Left ventricle myocardium superior (tissue), 1 donor: Measurements from ENCODE around the gene ARMH2. TPM values are rescaled to one million over a fixed set of nuclear protein-coding genes. Genes with fewer than 3 reads are reported as not detected.

Source experiments
- total RNA-seq: library from RNA; stranded (reverse); fragmentation: NEBNext Ultra II Directional; extraction: Animal tissue kit (Norgen Biotek cat#: 25700); gene quantifications from one replicate; pipeline ENCODE4 v1.2.1, GENCODE V29; 2021
- donor health status: DM: no; HTN: yes; CAD: no; lungs with severe emphysema.

Gene ARMH2
- total RNA-seq, 1 donor from 2014 or later = not detected

Other genes with a start within 250 kb of the ARMH2 start
- not detected for gene KIAA0319, start 152.7 kb downstream of the ARMH2 start, total RNA-seq
- 24.3 TPM for gene TDP2, start 132.0 kb downstream of the ARMH2 start, total RNA-seq
- 80.0 TPM for gene ACOT13, start 131.8 kb downstream of the ARMH2 start, total RNA-seq
- gene C6orf62, start 79.8 kb downstream of the ARMH2 start, total RNA-seq = 41.4 TPM
- gene GMNN, start 24.0 kb downstream of the ARMH2 start, total RNA-seq = 8.3 TPM
- gene RIPOR2, start 137.0 kb upstream of the ARMH2 start, total RNA-seq = 3.6 TPM